ENCODE measurements around the gene OPTN. TPM values are rescaled to one million over a fixed set of nuclear protein-coding genes. Genes with fewer than 3 reads are reported as not detected.

The OPTN gene
- total and polyA plus RNA-seq, 2 of the 8 experiments (the other 6 are each of a cell fraction or from before 2014, with no cell fraction given): 4.8 to 20.1 TPM

GRCh38 chr10:13146379-13146778 lies 46.4 kb downstream of the OPTN start:
- Histone ChIP-seq H4K5ac (ENCODE audit: insufficient read length, low read depth, low read length) (no peak overlapping the region), H2AK5ac (ENCODE audit: low read depth, low read length) (no peak overlapping the region), H3K79me2 (ENCODE audit: control insufficient read depth in 1 of 2, insufficient read depth in 2 of 2, low read length in 2 of 2) (no peaks in the 10 kb centered on the region), H2BK20ac (ENCODE audit: low read length) (no peak overlapping the region), H3K9ac (replicated peaks in 1 of 4; ENCODE audit: extremely low read depth in 1 of 4, low read depth in 3 of 4, low read length in 3 of 4) (no peak overlapping the region), H2BK120ac (replicated peaks; ENCODE audit: low read depth, low read length) (no peak overlapping the region), H2BK12ac (ENCODE audit: low read depth, low read length) (no peak overlapping the region), H2BK5ac (ENCODE audit: low read depth, low read length) (no peak overlapping the region), H4K20me1 (replicated peaks in 1 of 2; ENCODE audit: control insufficient read depth in 1 of 2, insufficient read depth in 2 of 2, low read length in 2 of 2) (no peaks in the 10 kb centered on the region), H2BK15ac (ENCODE audit: low read length) (no peak overlapping the region), H3K14ac (ENCODE audit: insufficient read length) (no peak overlapping the region), H3K23ac (ENCODE audit: insufficient read length) (no peak overlapping the region), H3K4me1 (replicated peaks in 1 of 4; ENCODE audit: control insufficient read depth in 3 of 4, insufficient read depth in 4 of 4, low read length in 3 of 4) (peaks cover 0 to 1% (median 0%) of the 10 kb centered on the region in 4 experiments; a peak in 1 of 7 replicates), H3K4me2 (ENCODE audit: insufficient read depth in 1 of 2, low read depth in 2 of 2, low read length in 2 of 2) (no peak overlapping the region), H3K18ac (ENCODE audit: extremely low read depth, low read length) (no peak overlapping the region), H3K36me3 (ENCODE audit: control insufficient read depth in 2 of 4, insufficient read depth in 4 of 4, low read length in 3 of 4) (peaks cover 0 to 2% (median 0%) of the 10 kb centered on the region in 4 experiments; a peak in 2 of 8 replicates), H3K56ac (replicated peaks; ENCODE audit: insufficient read length, low read depth, low read length) (no peak overlapping the region), H3K27ac (ENCODE audit: low read depth, low read length) (no peak overlapping the region), H4K91ac (replicated peaks; ENCODE audit: insufficient read length, low read length) (no peak overlapping the region), H3K4ac (replicated peaks; ENCODE audit: insufficient read length, low read depth, low read length) (no peak overlapping the region), H3K27me3 (replicated peaks in 1 of 4; ENCODE audit: control insufficient read depth in 3 of 4, extremely low read depth in 1 of 4, insufficient read depth in 3 of 4, low read length in 3 of 4) (no peaks in the 10 kb centered on the region), H3K9me3 (ENCODE audit: insufficient read depth in 2 of 2, low read depth in 1 of 2, low read length in 1 of 2) (no peaks in the 10 kb centered on the region), H3K79me1 (ENCODE audit: low read depth, low read length) (no peaks in the 10 kb centered on the region), H2AFZ (ENCODE audit: low read length) (no peak overlapping the region), H3K23me2 (ENCODE audit: low read depth, low read length) (no peaks in the 10 kb centered on the region), H3K4me3 (ENCODE audit: extremely low read depth in 1 of 4, insufficient read depth in 2 of 4, low read depth in 3 of 4, low read length in 4 of 4) (no peak overlapping the region), H4K8ac (ENCODE audit: extremely low read depth, insufficient read depth, low read length) (no peak overlapping the region)
- WGBS, 2 experiments (ENCODE audit: extremely low coverage in 1 of 2, insufficient coverage in 1 of 2, insufficient read length in 1 of 2, insufficient replicate concordance in 2 of 2, low coverage in 1 of 2, low lambda C conversion rate in 2 of 2, missing lambda C conversion rate in 1 of 2): 86% methylated on average over 1 of the region's 1 CpG; no CpG with 5 or more reads in 1 of the 2 experiments
- POLR2A ChIA-PET (ENCODE audit: partially characterized antibody): no interaction called here
- CTCF ChIA-PET (ENCODE audit: partially characterized antibody): no interaction called here
- no peak for DNase-seq (ENCODE audit: low read depth in 1 of 2, low spot score in 2 of 2)
- no peak for FAIRE-seq
- TF ChIP-seq YY1 (IDR thresholded peaks at IDR 0.05; ENCODE audit: low read depth, low read length): no peak
- no peak for TF ChIP-seq CTBP2 (IDR thresholded peaks at IDR 0.05; ENCODE audit: borderline replicate concordance, insufficient read depth, insufficient read length, low read length)
- no peak for TF ChIP-seq BCL11A (IDR thresholded peaks at IDR 0.05; ENCODE audit: low read depth in 2 of 2, low read length in 2 of 2)
- no peak for TF ChIP-seq CBX5 (IDR thresholded peaks at IDR 0.05; ENCODE audit: low read depth, low read length)
- TF ChIP-seq JUND (IDR thresholded peaks at IDR 0.05; ENCODE audit: low read length): no peak
- no peak for TF ChIP-seq CEBPB (IDR thresholded peaks at IDR 0.05; ENCODE audit: low read depth, low read length)
- TF ChIP-seq, protein P1, sequence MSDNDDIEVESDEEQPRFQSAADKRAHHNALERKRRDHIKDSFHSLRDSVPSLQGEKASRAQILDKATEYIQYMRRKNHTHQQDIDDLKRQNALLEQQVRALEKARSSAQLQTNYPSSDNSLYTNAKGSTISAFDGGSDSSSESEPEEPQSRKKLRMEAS (IDR thresholded peaks at IDR 0.05): no peak
- TF ChIP-seq RFX5 (IDR thresholded peaks at IDR 0.05; ENCODE audit: borderline replicate concordance, low read depth, low read length): no peak
- no peak for TF ChIP-seq SIN3A (conservative IDR thresholded peaks at IDR 0.05 in 1 of 2, IDR thresholded peaks at IDR 0.05 in 1 of 2; ENCODE audit: low read depth in 1 of 2, low read length in 2 of 2)
- no peak for TF ChIP-seq RXRA (IDR thresholded peaks at IDR 0.05; ENCODE audit: insufficient read depth, low read depth, low read length)
- TF ChIP-seq RBBP5 (IDR thresholded peaks at IDR 0.05; ENCODE audit: borderline replicate concordance, low read depth, low read length): no peak
- TF ChIP-seq ZNF274 (IDR thresholded peaks at IDR 0.05; ENCODE audit: borderline replicate concordance, extremely low read depth, low read length): no peak
- no peak for TF ChIP-seq BACH1 (IDR thresholded peaks at IDR 0.05; ENCODE audit: low read length)

All from H1 (cell line).